Kidney (tissue), 14 donors: Measurements from ENCODE around the gene SMAD3. TPM values are rescaled to one million over a fixed set of nuclear protein-coding genes. Genes with fewer than 3 reads are reported as not detected.

Source experiments
- DNase-seq, 5 donors: peaks; one replicate each; pipeline ENCODE4 v3.0.0-alpha.2; 2013 to 2020
- FAIRE-seq: peaks from 2 replicates; lab custom pipeline; 2012; peaks lifted over from hg19 to GRCh38; lab: Jason Lieb, UNC
- H3K27ac ChIP-seq, 2 donors: one replicate each; pipeline ENCODE4 v1.7.0; 2013; ENCODE audit warnings: low read depth in 2 of 2, low read length in 2 of 2, inconsistent platforms in 1 of 2
- H3K27me3 ChIP-seq: one replicate; pipeline ENCODE4 v1.7.1; 2013; ENCODE audit warnings: low read length, inconsistent platforms; ENCODE audit not compliant: control insufficient read depth, insufficient read depth
- H3K36me3 ChIP-seq, 3 donors: one replicate each; pipeline versions ENCODE4 v1.7.0 to v1.7.1; 2013; ENCODE audit warnings: low read length in 3 of 3, control low read depth in 1 of 3, inconsistent platforms in 1 of 3; ENCODE audit not compliant: insufficient read depth in 3 of 3, control insufficient read depth in 2 of 3
- H3K4me1 ChIP-seq, 3 donors: one replicate each; pipeline versions ENCODE4 v1.7.0 to v1.7.1; 2013; ENCODE audit warnings: low read length in 3 of 3, inconsistent platforms in 1 of 3, low read depth in 1 of 3; ENCODE audit not compliant: control insufficient read depth in 2 of 3, insufficient read depth in 2 of 3
- H3K4me3 ChIP-seq, 3 donors: one replicate each; pipeline versions ENCODE4 v1.7.0 to v1.8.1; 2013; ENCODE audit warnings: low read length in 3 of 3, control low read depth in 1 of 3, inconsistent platforms in 1 of 3
- H3K9ac ChIP-seq, 3 donors: one replicate each; pipeline versions ENCODE4 v1.7.0 to v1.7.1; 2013; ENCODE audit warnings: low read length in 3 of 3, control low read depth in 1 of 3, inconsistent platforms in 1 of 3
- H3K9me3 ChIP-seq, 3 donors: one replicate each; pipeline versions ENCODE4 v1.7.0 to v1.7.1; 2013; ENCODE audit warnings: low read length in 3 of 3, control low read depth in 1 of 3, inconsistent platforms in 1 of 3; ENCODE audit not compliant: control insufficient read depth in 2 of 3, insufficient read depth in 1 of 3
- intact Hi-C: fragments of 100-400 bp; cut with DNase I; formaldehyde crosslinking; loops from one replicate; pipeline ENCODE4 v1.11.1; 2022
- polyA plus RNA-seq: library from polyadenylated mRNA; stranded (reverse); fragments of 350-450 nt; fragmentation: Illumina TruSeq; extraction: RNeasy Lipid Tissue Mini Kit (QIAGEN cat#74804); gene quantifications from one replicate; pipeline ENCODE4 v1.2.3, GENCODE V29; 2014; ENCODE audit warnings: low read depth, low replicate concordance; ENCODE audit not compliant: insufficient read depth
- total RNA-seq: library from RNA; stranded (reverse); fragmentation: NEBNext Ultra II Directional; extraction: Animal tissue kit (Norgen Biotek cat#: 25700); gene quantifications from one replicate; pipeline ENCODE4 v1.2.1, GENCODE V29; 2021
- TF ChIP-seq, protein P1 (sequence below): IDR thresholded peaks from 3 replicates; pipeline ENCODE4 v1.5.1; 2012; ENCODE audit warnings: mild to moderate bottlenecking, moderate library complexity, borderline replicate concordance; ENCODE audit not compliant: insufficient read depth; ENCODE audit errors: extremely low read depth
- donor health status: control.
- donor health status: control.
- donor health status: control.
- donor health status: control.
- donor health status: control.
- donor health status: DM: yes; HTN: yes; CAD: no.
- donor health status: Normal renal cell carcinoma (clear cell type).

The SMAD3 gene
- total and polyA plus RNA-seq, 2 donors from 2014 or later: 10.1 to 58.2 TPM

DNA sequence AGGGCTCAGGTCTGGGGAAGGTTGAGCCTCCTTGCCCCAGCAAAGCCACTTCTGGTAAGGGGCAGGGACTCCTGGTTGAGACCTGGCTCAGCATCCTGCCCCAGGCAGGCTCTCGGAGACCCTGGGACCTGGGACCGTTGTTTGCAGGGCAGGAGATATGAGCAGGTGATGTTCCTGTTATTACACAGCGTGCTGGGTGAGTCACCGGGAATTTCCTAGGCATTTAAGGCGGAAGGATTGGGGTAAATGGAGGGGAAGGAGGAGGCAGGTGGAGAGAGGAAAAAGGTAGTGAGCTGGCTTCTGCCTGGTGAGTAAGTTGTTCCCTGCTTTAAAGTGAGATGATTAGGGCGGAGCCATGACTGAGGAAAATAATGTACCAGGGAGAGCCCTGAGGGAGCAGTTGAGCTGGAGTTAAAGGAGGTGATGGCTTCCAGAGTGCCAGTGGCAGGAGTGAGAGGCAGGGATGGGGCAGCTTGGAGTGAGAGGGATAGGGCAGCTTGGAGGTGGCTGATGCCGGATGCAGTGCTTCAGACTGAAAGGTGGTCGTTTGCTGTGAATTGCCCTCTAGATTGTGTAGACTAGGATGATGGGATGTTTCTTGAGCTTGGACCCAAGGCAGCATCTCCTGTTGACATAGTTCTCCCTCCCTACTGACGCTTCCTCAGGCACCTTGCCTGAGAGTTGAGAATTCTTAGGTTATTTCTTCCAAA, 109.6 kb downstream of the SMAD3 start:
- DNase-seq (no peak), FAIRE-seq (no peak)
- Histone ChIP-seq H3K9me3 (no peaks in the 10 kb centered on the region), H3K9ac (no peak overlapping the region), H3K27ac (no peak overlapping the region), H3K27me3 (no peaks in the 10 kb centered on the region), H3K4me3 (no peak overlapping the region), H3K36me3 (peaks cover 0 to 53% (median 3%) of the 10 kb centered on the region in 3 donors), H3K4me1 (peaks cover 0 to 14% (median 7%) of the 10 kb centered on the region in 3 donors)
- intact Hi-C loops: no loop called here
- TF ChIP-seq, protein P1, sequence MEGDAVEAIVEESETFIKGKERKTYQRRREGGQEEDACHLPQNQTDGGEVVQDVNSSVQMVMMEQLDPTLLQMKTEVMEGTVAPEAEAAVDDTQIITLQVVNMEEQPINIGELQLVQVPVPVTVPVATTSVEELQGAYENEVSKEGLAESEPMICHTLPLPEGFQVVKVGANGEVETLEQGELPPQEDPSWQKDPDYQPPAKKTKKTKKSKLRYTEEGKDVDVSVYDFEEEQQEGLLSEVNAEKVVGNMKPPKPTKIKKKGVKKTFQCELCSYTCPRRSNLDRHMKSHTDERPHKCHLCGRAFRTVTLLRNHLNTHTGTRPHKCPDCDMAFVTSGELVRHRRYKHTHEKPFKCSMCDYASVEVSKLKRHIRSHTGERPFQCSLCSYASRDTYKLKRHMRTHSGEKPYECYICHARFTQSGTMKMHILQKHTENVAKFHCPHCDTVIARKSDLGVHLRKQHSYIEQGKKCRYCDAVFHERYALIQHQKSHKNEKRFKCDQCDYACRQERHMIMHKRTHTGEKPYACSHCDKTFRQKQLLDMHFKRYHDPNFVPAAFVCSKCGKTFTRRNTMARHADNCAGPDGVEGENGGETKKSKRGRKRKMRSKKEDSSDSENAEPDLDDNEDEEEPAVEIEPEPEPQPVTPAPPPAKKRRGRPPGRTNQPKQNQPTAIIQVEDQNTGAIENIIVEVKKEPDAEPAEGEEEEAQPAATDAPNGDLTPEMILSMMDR: no peak

DNA sequence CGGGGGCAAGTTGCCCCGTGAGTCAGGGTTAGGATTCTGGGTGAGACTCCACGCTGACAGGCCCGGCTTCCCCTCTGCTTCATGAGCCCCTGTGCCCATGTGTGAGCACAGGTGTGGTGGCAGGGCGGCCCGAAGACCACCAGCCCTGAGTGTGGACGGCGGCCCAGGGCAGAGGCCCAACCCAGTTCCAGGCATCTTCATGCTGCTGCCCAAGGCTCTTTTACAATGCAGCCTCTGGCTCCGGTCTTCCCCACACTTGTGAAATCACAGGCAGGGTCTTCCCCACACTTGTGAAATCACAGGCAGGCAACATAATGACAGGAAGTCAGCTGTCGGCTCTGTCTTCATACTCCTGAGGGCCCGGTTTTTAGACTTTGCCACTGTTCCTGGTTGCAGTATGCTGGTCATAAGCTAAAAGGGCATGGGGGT, 110.3 kb downstream of the SMAD3 start:
- H3K4me3 ChIP-seq: no peak overlapping the region
- no peak overlapping the region for H3K9ac ChIP-seq
- no peak for FAIRE-seq
- H3K9me3 ChIP-seq: no peaks in the 10 kb centered on the region
- peaks cover 0 to 48% (median 3%) of the 10 kb centered on the region in 3 donors for H3K36me3 ChIP-seq
- DNase-seq: peak in 1 of 5 donors; percentile 20
- H3K27ac ChIP-seq: peak overlapping the region in 1 of 2 donors; percentile 46
- TF ChIP-seq, protein P1: no peak
- H3K27me3 ChIP-seq: no peaks in the 10 kb centered on the region
- peaks cover 0 to 14% (median 7%) of the 10 kb centered on the region in 3 donors for H3K4me1 ChIP-seq
- intact Hi-C loops: no loop called here

DNA sequence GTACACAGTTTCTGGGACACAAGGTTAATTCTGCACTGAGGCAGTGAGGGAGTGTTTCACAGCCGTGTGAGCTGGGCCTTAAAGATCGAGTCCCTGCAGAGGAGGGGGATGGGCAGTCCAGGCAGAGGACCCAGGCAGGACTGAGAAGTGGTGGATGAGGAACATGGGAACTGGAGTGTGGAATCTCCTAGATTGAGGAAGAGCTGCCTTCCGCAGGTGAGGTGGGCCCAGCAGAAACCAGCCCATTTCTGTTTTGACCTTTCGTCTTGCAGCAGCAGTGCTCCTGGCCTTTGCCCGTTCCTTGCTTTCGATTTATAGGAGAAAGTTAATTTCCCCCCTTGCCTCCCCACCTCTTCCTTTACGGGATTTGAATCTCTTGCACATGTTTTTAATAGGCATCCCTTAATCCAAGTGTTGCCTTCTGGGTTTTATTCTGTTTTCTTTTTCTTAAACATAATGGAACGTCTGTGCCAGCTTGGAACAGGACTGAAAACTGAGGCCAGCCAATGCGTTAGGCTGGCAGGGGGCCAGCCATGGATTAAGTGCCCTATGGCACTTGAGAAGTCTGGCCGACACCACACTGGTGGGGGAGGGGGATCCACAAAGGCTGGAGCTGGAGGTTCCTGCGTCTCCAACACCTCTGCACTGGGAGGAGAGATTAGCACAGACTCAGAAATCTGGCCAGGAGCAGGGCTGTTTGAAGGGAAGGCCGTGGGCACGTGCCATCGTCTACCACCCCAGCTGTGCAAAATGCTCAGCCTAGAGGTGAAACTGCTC, 111.0 kb downstream of the SMAD3 start:
- Histone ChIP-seq H3K9me3 (no peaks in the 10 kb centered on the region), H3K4me1 (peaks cover 0 to 14% (median 7%) of the 10 kb centered on the region in 3 donors), H3K36me3 (peaks cover 0 to 45% (median 3%) of the 10 kb centered on the region in 3 donors), H3K9ac (no peak overlapping the region), H3K27me3 (no peaks in the 10 kb centered on the region), H3K27ac (peak overlapping the region; percentile 45 to 46), H3K4me3 (no peak overlapping the region)
- FAIRE-seq (no peak), DNase-seq (peak in 1 of 5 donors; percentile 30)
- TF ChIP-seq, protein P1: no peak
- intact Hi-C loops: no loop called here
